ENCODE measurements around the gene XPC.

XPC gene

GRCh38 chr3:14147617-14148016 lies 30.8 kb downstream of the XPC start:
- no peak for DNase-seq (ENCODE audit: low read depth in 2 of 2)

- no peak for DNase-seq (ENCODE audit: low read depth in 2 of 2)
These were observed 31.4 kb downstream of the XPC start for GRCh38 chr3:14147066-14147435.

- DNase-seq (ENCODE audit: low read depth in 2 of 2), result no peak
These were observed 31.9 kb downstream of the XPC start for GRCh38 chr3:14146381-14147065.

GRCh38 chr3:14145670-14146380 lies 32.6 kb downstream of the XPC start:
- DNase-seq (ENCODE audit: low read depth in 2 of 2), result no peak

- no peak for DNase-seq (ENCODE audit: low read depth in 2 of 2)
These were observed 33.2 kb downstream of the XPC start for GRCh38 chr3:14145236-14145635.

- peak in 1 of 2 experiments; percentile 27 for DNase-seq (ENCODE audit: low read depth in 2 of 2)
These were observed 33.9 kb downstream of the XPC start for GRCh38 chr3:14144423-14145075.

- no peak for DNase-seq (ENCODE audit: low read depth in 2 of 2)
These were observed 34.9 kb downstream of the XPC start for GRCh38 chr3:14143271-14144225.

GRCh38 chr3:14142567-14143270 lies 35.7 kb downstream of the XPC start:
- no peak for DNase-seq (ENCODE audit: low read depth in 2 of 2)

- no peak for DNase-seq (ENCODE audit: low read depth in 2 of 2)
These were observed 36.6 kb downstream of the XPC start for GRCh38 chr3:14141602-14142341.

GRCh38 chr3:14141144-14141543 lies 37.3 kb downstream of the XPC start:
- DNase-seq (ENCODE audit: low read depth in 2 of 2), result no peak

- DNase-seq (ENCODE audit: low read depth in 2 of 2), result no peak
These were observed 37.7 kb downstream of the XPC start for GRCh38 chr3:14140668-14141067.

- no peak for DNase-seq (ENCODE audit: low read depth in 2 of 2)
These were observed 38.6 kb downstream of the XPC start for GRCh38 chr3:14139771-14140170.

- DNase-seq (ENCODE audit: low read depth in 2 of 2), result no peak
These were observed 39.3 kb downstream of the XPC start for GRCh38 chr3:14138878-14139655.

GRCh38 chr3:14138109-14138877 lies 40.1 kb downstream of the XPC start:
- no peak for DNase-seq (ENCODE audit: low read depth in 2 of 2)

GRCh38 chr3:14137445-14137844 lies 41.0 kb downstream of the XPC start:
- DNase-seq (ENCODE audit: low read depth in 2 of 2), result no peak

- no peak for DNase-seq (ENCODE audit: low read depth in 2 of 2)
These were observed 41.4 kb downstream of the XPC start for GRCh38 chr3:14137004-14137403.

- DNase-seq (ENCODE audit: low read depth in 2 of 2), result no peak
These were observed 42.8 kb downstream of the XPC start for GRCh38 chr3:14135581-14135980.

- DNase-seq (ENCODE audit: low read depth in 2 of 2), result no peak
These were observed 44.1 kb downstream of the XPC start for GRCh38 chr3:14134291-14134690.

GRCh38 chr3:14133876-14134275 lies 44.5 kb downstream of the XPC start:
- no peak for DNase-seq (ENCODE audit: low read depth in 2 of 2)
